K562 (cell line): ENCODE results near the gene ADRM1. TPM values are rescaled to one million over a fixed set of nuclear protein-coding genes. Genes with fewer than 3 reads are reported as not detected.

Source experiments
- ADNP ChIP-seq: fragments of 200-800 bp; sonication (Bioruptor generic); IDR thresholded peaks from 2 replicates; pipeline ENCODE4 v1.6.1; 2016; ENCODE audit warnings: missing genetic modification characterization, missing compliant biosample characterization
- ATF7 ChIP-seq: fragments of 450-650 bp; IDR thresholded peaks from 2 replicates; pipeline ENCODE4 v1.7.1; 2014; ENCODE audit warnings: mild to moderate bottlenecking, moderate library complexity
- CEBPG ChIP-seq, 3 experiments: fragments of 200-800 bp in 1 of 3; sonication (Bioruptor generic) in 1 of 3; sonication (generic) in 1 of 3; formaldehyde crosslinking in 1 of 3; IDR thresholded peaks in 2 of 3; conservative IDR thresholded peaks in 1 of 3; 2 replicates each; pipeline versions ENCODE4 v1.6.1 to v1.8.0; 2016 to 2022; ENCODE audit warnings: missing compliant biosample characterization in 2 of 3, missing genetic modification characterization in 2 of 3, mild to moderate bottlenecking in 1 of 3, missing genetic modification reagents in 1 of 3
- CEBPZ ChIP-seq: fragments of 150-350 bp; IDR thresholded peaks from 2 replicates; pipeline ENCODE4 v1.6.1; 2014; ENCODE audit warnings: low read depth, mild to moderate bottlenecking, low read length, borderline replicate concordance
- E2F3 ChIP-seq: fragments of 250-450 bp; sonication (Bioruptor Pico); IDR thresholded peaks from 2 replicates; pipeline ENCODE4 v1.4.0; 2020; ENCODE audit warnings: mild to moderate bottlenecking
- ETV6 ChIP-seq, 3 experiments: fragments of 150-350 bp in 1 of 3; sonication (generic) in 1 of 3; formaldehyde crosslinking in 1 of 3; IDR thresholded peaks; 2 replicates each; pipeline versions ENCODE4 v1.6.1 to v1.8.0; 2014 to 2022; ENCODE audit warnings: borderline replicate concordance in 2 of 3, low read depth in 2 of 3, antibody characterized with exemption in 1 of 3, low read length in 1 of 3, mild to moderate bottlenecking in 1 of 3, missing genetic modification reagents in 1 of 3
- FOXP1 ChIP-seq: sonication (generic); formaldehyde crosslinking; IDR thresholded peaks from 2 replicates; pipeline ENCODE4 v1.8.0; 2022; ENCODE audit warnings: mild to moderate bottlenecking, missing genetic modification reagents
- MAFF ChIP-seq: IDR thresholded peaks from 2 replicates; pipeline ENCODE4 v1.6.1; 2012; ENCODE audit warnings: low read length, improper control_type of control experiment
- MITF ChIP-seq: IDR thresholded peaks from 2 replicates; pipeline ENCODE4 v1.6.1; 2014; ENCODE audit warnings: antibody characterized with exemption
- NFRKB ChIP-seq: fragments of 450-650 bp; IDR thresholded peaks from 2 replicates; pipeline ENCODE4 v1.6.1; 2016; ENCODE audit warnings: low read depth
- POLR3G ChIP-seq: IDR thresholded peaks from 2 replicates; pipeline ENCODE4 v1.6.1; 2011; ENCODE audit not compliant: insufficient read length, insufficient replicate concordance; ENCODE audit errors: extremely low read depth
- SRSF7 ChIP-seq: fragments of 200-400 bp; formaldehyde crosslinking; optimal IDR thresholded peaks from 2 replicates; pipeline ENCODE3; 2017; ENCODE audit warnings: mild to moderate bottlenecking, low read depth, low read length
- TAF7 ChIP-seq: fragments of 450-650 bp; IDR thresholded peaks from 2 replicates; pipeline ENCODE4 v1.6.1; 2016; ENCODE audit warnings: missing genetic modification characterization, missing compliant biosample characterization
- THAP12 ChIP-seq: fragments of 250-450 bp; sonication (Bioruptor Pico); IDR thresholded peaks from 2 replicates; pipeline ENCODE4 v1.9.0; 2021; ENCODE audit warnings: mild to moderate bottlenecking, inconsistent platforms
- ZNF133 ChIP-seq: fragments of 250-450 bp; sonication (Bioruptor Pico); IDR thresholded peaks from 2 replicates; pipeline ENCODE4 v1.4.0; 2020; ENCODE audit warnings: mild to moderate bottlenecking
- polyA plus RNA-seq, 8 experiments: library from polyadenylated mRNA; depleted of rRNA in 4 of 8; stranded (reverse) in 5 of 8; unstranded in 3 of 8; fragments of >200 nt; fragmentation: Nextera tagmentation in 2 of 8; fragmentation: Illumina TruSeq in 1 of 8; extraction: Ambion mirVana in 2 of 8; extraction: Trizol in 1 of 8; gene quantifications; 2 replicates each; pipeline versions ENCODE4 v1.2.1 to v1.2.3, GENCODE V29; 2011 to 2014; ENCODE audit warnings: inconsistent platforms in 1 of 8, missing spikeins in 1 of 8
- total RNA-seq, 7 experiments: library from RNA; depleted of rRNA in 6 of 7; stranded (reverse); fragments of >200 nt in 6 of 7; fragmentation: Illumina TruSeq in 2 of 7; extraction: Trizol in 2 of 7; gene quantifications; 2 replicates each; pipeline versions ENCODE4 v1.2.1 to v1.2.3, GENCODE V29; 2011 to 2021; ENCODE audit warnings: low replicate concordance in 1 of 7
- TF ChIP-seq, protein P1 (sequence below): fragments of 250-450 bp; sonication (Bioruptor Pico); IDR thresholded peaks from 2 replicates; pipeline ENCODE4 v1.5.0; 2020; ENCODE audit warnings: mild to moderate bottlenecking
- TF ChIP-seq, protein P2 (sequence below): fragments of 450-650 bp; formaldehyde crosslinking; IDR thresholded peaks from 2 replicates; pipeline ENCODE4 v1.4.0; 2022; ENCODE audit warnings: mild to moderate bottlenecking, moderate library complexity

Gene ADRM1
- total and polyA plus RNA-seq, 9 of the 15 experiments (the other 6 are each of a cell fraction or from before 2014, with no cell fraction given), result 5.0 to 223 (median 67.4) TPM

DNA sequence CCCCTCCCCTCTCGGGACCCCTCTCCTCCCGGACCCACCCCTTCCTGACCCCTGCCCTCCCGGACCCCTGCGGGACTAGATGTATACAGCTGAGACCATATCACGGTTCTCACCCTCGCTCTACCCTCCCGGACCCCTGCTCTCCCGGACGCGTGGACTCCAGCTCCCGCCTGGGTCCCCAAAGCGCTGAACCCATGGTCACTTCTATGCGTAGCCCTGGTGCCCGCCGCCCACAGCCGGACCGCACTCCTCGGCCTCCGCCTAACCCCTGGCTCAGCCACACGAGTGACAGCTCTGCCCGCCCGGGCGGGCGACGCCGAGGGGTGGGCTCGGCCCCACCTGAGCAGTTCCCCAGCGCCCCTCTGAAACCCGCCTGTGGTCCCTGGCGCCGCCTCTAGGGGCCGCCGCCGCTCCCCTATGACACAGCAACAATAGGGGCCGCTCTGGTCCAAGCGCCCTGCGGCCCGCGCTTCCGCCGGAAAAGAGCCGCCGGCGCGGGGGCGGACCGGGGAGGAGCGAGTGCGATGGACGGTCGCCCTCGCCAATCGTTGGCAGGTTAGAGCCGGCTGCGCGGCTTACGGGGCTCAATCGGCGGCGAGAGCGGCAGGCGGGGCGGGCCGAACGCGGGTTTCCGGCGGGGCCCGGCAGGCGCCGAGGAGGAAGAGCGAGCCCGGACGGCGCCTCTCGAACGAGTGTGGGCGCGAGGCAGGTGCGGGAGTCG lies at the start of gene ADRM1 (continued):
- TF ChIP-seq FOXP1 (no peak), ADNP (tag) (no peak), CEBPG (CRISPR knock-in tag; IDR thresholded peaks at IDR 0.05) (no peak), CEBPG (tag; conservative IDR thresholded peaks at IDR 0.05 in 1 of 2, IDR thresholded peaks at IDR 0.05 in 1 of 2) (no peak), TAF7 (tag) (no peak), ETV6 (IDR thresholded peaks at IDR 0.05; ENCODE audit: borderline replicate concordance in 1 of 2, low read depth in 2 of 2, low read length in 1 of 2) (no peak), ETV6 (CRISPR knock-in tag; IDR thresholded peaks at IDR 0.05; ENCODE audit: borderline replicate concordance) (no peak), CEBPZ (peak; percentile 59; the same call in 1 of the 2 replicates), SRSF7 (no peak), ATF7 (peak; percentile 83), MAFF (peak; percentile 65; the same call in 1 of the 2 replicates), E2F3 (CRISPR knock-in tag) (no peak), ZNF133 (CRISPR knock-in tag) (no peak), THAP12 (CRISPR knock-in tag) (peak; percentile 76), MITF (no peak), NFRKB (no peak), POLR3G (no peak)
- TF ChIP-seq, protein P1, sequence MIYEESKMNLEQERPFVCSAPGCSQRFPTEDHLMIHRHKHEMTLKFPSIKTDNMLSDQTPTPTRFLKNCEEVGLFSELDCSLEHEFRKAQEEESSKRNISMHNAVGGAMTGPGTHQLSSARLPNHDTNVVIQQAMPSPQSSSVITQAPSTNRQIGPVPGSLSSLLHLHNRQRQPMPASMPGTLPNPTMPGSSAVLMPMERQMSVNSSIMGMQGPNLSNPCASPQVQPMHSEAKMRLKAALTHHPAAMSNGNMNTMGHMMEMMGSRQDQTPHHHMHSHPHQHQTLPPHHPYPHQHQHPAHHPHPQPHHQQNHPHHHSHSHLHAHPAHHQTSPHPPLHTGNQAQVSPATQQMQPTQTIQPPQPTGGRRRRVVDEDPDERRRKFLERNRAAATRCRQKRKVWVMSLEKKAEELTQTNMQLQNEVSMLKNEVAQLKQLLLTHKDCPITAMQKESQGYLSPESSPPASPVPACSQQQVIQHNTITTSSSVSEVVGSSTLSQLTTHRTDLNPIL (CRISPR knock-in tag), result no peak
- TF ChIP-seq, protein P2, sequence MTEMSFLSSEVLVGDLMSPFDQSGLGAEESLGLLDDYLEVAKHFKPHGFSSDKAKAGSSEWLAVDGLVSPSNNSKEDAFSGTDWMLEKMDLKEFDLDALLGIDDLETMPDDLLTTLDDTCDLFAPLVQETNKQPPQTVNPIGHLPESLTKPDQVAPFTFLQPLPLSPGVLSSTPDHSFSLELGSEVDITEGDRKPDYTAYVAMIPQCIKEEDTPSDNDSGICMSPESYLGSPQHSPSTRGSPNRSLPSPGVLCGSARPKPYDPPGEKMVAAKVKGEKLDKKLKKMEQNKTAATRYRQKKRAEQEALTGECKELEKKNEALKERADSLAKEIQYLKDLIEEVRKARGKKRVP (CRISPR knock-in tag), result no peak
